Activated CD8-positive, alpha-beta memory T cell treated with anti-CD3 and anti-CD28 coated beads, Interleukin-2, amount 50 U/mL, for 1 hour (primary cell): ENCODE data around the gene SERPINB12.

Experiments
- DNase-seq: peaks from one replicate; pipeline ENCODE4 v3.0.0-alpha.2; 2020; ENCODE audit errors: extremely low read depth

Gene SERPINB12

DNA sequence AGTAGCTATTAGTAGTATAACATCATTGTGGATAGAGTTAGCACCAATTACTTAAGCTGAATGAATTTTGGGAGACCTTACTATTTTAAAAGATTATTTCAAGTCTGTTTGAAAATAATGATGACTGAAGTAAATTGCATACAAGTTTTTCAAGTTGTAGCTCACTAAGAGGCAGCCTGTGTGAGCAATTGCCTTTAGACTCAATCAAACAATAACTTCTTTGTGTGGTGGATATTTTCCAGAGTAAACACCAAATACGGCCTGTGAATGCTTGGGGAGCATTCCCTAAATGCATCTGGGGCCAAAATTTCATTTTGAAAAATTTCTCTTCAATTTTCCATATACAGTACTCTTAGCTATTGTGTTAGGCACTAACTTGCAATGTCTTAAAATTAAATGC is 7.9 kb downstream of the SERPINB12 start:
- DNase-seq = no peak

DNA sequence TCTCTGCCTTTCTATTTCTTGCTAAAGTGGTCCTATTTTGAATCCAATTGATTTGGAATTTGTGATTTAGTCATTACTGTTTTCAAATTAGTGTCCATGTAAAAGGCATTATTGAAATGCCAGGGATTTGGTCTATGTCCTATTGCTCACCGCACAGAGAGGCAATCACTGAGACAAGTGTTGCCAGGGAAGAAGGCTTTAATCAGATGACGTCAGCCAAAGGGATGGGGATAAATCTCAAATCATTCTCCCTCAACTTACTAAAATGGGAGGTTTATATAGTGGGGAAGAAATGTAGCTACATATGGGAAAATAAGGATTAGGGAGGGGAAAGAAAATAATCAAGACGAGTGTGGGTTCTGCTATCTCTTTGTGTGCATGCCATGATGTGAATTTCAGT is 9.6 kb downstream of the SERPINB12 start:
- DNase-seq = no peak

DNA sequence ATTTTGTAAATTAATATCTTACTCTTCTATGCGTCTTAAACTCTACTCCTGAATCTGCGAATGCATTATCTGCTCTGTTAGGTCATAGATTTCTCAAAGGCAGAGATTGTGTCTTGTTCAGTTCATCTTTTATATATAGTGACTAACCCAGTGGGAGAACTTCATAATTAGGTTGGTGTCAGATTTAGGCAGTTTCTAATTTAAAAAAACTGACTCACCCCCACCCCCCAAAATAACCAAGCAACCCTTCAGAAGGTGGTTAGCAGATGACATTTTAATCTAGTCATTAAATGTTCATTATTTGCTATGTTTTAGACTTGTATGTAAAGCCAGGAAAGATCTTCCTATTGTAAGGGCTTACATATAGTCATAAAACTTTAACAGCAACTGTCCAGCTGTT is 10.4 kb downstream of the SERPINB12 start:
- DNase-seq = no peak

DNA sequence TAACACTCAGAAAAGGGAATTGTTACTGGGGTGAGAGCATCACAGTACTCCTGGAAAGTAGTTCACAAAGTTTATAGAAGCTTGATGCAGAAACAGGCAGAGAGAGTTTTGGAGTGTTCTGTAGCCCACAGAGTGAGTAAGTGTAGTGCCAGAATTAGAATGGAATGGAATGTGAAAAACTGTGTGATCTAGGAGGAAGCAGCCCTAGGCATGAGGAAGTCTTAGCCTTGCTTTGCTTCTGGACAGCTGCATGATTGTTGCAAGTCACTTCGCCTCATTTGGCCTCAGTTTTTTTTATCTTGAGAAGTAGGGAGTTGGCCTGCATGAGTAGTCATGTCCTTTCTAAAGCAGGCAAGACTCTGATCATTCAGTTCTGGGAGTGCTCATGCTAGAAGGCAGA is 10.9 kb downstream of the SERPINB12 start:
- DNase-seq = no peak

DNA sequence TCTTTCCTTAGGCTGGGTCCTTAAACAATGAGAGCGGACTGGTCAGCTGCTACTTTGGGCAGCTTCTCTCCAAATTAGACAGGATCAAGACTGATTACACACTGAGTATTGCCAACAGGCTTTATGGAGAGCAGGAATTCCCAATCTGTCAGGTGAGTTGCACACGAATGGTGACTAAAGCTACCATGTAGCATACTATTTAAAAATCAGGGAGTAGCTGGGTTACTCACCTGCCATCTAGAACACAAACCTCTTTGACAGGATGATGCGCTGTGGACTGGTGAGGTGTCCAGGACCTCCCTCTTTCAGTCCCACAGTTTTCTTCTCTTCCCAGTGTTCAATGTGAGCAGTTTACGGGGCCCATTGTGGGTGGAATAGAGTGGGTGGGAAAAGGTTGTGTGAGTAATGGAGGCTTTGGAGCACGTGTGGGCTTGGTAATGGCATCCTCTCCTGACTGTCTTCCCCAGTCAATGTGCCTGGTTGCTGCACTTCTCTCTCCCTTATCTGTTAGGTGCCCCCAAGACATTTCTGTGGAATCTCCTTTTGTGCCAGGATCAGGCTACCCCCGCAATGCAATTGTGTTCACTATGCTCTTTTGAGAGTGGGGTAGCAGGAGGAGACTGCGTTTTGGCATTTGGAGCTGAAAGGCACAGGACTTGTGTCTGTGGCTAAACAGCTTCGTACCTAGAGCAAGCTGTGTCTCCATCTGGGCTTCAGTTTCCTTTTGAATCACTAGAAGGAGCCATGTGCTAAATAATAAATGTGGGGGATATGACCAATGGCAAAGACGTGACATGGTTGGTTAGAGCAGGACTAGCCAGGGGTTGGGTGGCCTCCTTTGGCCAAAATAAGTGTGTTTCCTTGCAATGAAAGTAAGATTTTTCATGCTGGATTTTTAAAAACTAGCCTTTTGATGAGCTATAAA is 17.7 kb downstream of the SERPINB12 start:
- DNase-seq = no peak

DNA sequence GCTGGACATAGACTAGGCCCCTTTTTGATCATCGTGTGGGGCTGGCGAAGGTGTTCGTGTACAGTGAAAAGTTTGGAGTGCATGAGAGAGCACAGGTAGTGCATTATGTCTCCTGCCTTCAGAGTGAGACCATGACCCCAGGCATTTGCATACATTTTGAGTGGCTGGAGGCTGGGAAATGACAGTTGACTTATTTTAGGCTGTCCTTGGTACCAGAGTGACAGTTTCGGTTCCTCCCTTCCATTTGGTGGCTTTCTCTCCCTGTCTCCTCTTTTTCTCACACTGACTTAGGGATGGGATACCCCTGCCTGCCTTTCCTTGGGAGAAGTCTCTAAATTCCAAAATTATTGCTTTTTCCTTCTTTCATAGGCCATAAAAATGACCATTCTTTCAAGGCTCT is 20.1 kb downstream of the SERPINB12 start:
- no peak for DNase-seq

DNA sequence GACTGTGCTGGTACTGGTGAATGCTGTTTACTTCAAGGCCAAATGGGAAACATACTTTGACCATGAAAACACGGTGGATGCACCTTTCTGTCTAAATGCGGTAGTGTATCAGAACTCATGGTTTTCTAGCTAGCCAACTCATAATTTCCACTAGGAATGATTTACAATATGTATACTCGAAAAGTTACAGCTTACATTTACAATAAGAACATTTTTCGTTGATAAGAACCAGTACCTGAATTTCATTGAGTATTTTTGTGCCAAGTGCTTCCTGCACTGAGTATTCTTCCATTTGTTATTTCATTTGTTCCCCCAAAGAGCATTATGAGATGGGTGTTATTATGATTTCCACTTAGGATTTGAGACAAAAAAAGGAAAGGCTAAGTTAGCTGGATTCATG is 21.9 kb downstream of the SERPINB12 start:
- DNase-seq = no peak

DNA sequence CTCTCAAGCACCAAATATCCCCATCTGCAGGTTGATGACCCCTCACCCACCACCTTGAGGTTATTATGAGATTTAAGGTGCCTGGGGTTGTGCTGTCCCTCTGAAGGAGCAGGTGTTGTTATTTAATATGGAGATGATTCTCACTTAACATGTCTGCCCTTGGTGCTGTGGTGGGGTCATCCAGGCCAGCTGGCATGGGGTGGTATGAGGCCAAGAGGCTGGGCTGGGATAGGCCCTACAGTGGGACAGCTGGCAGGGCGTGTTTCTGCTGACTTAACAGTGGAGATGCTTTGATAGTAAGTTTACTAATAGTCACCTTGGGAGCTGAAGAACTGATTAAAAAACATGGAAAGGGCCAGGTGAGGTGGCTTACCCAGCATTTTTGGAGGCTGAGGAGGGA is 22.4 kb downstream of the SERPINB12 start:
- DNase-seq = no peak

DNA sequence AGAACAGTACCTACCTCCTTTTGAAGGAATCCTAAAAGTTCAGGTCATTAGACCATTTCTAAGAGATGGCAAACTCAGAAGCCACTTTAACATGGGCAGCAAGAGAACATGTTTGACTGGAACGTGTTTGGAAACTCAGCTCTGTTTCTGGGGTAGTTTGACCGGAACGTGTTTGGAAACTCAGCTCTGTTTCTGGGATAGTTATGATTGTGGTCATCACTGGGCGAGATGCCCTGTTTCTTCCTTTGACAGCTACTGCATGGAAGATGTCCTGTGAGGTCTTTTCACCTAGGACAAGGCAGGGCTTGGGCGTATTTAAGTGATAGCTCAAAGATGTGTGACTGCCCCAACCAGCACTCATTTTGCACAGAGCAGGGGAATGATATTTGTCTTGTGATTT is 25.1 kb downstream of the SERPINB12 start:
- no peak for DNase-seq

DNA sequence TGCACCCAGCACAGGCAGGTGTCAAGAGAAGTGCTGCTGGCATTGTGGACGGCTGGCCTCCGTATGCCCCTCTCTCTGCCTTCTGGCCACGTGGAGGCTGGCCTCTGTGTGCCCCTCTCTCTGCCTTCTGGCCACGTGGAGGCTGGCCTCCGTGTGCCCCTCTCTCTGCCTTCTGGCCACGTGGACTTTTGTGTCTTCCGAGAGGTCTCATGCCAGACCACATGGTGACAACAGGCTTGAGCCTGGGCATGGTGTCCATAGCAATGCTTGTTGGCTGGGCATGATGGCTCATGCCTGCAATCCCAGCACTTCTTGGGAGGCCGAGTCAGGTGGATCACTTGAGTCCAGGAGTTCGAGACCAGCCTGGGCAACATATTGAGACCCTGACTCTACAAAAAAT is 25.7 kb downstream of the SERPINB12 start:
- DNase-seq = no peak

DNA sequence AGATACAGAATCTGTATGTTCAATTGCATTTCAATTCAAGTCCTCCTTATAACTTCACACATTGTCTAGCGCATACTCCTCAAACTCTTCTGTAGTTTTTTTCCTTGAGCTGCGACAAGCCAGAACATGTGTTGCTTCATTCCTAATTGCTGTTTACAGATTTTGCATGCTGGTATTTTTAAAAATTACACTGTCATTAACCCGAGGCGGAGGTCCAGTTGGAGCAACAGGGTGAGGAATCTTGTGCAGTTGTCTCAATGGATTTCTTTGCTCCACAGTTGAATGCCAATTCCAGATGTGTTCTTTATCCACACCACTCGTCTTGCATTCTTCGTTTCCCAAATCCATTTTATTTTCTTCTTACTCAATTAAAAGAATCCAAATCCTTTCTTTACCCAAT is 28.6 kb downstream of the SERPINB12 start:
- no peak for DNase-seq

DNA sequence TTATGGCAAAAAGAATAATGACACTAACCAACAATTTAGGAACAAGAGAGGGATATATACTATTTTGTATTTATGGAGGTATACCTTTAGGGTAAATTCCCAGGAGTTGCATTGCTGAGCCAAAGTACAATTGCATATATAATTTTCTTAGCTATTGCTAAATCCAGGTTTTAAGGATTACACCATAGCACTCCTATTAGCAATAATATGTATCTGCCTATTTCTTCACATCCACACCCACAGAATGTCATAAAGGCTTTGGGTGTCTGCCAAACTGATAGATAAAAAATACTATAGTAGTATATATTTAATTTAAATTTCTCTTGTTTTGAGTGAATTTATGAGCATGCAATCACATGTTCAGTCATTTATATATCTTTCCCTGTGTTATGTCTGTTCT is 33.5 kb downstream of the SERPINB12 start:
- DNase-seq = no peak

DNA sequence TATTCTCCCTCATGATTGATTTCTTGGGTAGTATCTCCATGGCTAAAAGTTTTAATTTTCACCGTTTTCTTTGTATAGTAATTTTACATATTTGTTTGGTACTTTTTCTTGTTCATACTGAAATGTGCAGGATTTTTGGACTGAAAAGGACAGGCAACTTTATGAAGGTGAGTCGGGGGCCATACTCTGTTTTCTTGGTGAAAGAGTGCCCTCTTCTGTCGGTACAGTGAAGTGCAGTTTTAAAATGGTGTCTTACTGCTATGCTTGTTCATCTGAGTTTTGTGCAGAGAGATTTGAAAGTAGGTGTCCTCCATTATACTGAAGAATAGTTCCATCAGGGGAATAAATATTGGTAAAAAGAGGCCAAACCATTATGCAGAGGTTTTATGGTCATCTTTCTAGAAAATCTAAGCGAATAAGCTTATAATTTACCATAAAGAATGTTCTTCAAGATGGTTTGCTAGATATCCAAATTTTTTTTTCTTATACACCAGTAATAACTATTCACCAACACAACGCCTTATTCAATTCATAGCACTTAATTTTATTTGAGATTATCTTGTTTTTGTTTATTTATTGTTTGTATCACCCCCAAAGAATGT is 36.3 kb downstream of the SERPINB12 start:
- no peak for DNase-seq

DNA sequence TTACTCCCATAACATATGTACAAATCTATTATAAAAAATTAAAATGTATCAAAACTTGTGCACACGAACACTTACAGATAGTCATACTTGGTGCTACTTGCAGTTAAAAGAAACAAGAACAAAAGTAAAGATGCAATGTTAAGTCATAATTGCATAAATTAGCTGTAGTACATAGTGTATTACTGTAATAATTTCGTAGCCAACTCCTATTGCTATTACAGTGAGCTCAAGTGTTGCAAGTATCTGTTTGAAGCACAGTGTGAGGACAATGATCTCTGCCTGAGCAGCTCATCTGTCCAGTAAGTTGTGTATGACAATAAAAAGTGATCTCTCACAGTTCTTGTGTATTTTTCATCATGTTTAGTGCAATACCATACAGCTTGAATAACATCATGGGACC is 37.4 kb downstream of the SERPINB12 start:
- DNase-seq = no peak

DNA sequence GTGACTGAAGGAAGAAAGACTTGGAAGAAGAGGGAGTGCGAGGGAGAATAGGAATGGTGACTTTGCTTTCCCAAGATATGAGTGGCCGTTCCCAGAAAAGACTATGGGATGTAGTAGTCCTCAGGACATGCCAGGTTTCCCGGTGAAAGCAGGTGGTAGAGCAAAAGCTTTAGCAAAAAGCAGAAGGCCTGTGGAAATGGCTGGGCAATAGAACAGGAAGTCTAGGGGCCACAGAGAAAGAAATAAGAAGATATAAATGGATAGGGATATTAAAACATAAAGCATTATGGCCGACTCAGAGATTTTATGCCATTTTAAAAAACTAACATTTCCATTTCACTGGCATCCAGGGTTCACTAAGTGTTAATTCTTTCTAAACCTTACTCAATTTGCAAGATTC is 43.8 kb downstream of the SERPINB12 start:
- no peak for DNase-seq

DNA sequence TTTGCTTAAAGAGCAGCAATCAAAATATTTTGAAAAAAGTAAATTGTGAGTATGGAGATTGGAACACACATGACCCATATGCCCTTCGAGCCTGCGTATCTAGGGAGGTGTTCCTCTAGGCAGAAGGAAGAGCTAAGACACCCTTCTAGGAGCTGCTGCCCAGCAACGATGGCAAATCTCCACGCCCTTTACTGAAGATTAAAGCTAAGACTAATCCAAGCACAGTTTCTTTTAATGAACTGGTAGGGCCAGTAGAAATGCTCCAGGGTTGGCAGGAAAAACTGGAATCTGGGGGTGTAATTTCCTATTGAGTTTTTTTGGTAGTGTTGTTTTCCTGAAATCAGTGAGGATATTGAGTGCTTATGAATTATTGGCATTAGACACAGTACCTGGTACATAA is 44.3 kb downstream of the SERPINB12 start:
- DNase-seq = no peak

DNA sequence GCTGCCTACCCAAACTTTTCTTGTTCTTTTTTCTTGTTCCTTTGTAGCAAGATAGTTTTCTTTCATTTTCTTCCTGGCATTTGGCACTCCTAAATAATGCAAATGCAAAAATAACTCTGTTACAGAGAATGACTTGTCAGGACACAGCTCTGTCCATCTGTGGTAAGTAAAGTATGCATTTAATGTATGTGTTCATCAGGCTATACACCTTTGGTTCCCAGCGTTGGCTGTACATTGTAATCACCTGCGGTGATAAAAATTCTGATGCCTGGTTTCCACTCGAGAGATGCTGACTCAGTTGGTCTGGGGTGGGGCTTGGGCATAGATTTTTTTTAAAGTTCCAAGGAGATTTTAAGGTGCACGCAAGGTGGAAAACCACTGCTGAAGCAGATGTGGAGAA is 44.8 kb downstream of the SERPINB12 start, which contains the start of gene SERPINB13:
SERPINB13 (plus strand) TSS at position 378 of the 400 bp plus-strand sequence. CDS start 1,325 bp downstream, outside the sequence.
- DNase-seq = no peak

DNA sequence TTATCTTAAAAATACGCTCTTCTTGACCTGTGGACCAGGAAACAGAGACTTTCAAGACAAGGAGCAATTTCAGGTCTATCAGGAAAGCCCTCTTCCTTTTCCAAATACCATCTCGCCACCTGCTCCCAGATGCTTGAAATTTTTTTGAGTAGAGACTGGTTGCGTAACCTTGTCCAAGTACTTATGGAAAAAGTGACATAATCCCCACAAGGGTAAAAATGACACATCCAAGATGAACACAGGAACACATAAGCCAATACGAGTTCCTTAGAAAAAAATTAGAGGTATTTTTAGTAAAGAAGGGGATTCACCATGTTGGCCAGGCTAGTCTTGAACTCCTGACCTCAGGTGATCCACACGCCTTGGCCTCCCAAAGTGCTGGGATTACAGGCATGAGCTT is 46.7 kb downstream of the SERPINB12 start:
- DNase-seq = no peak

DNA sequence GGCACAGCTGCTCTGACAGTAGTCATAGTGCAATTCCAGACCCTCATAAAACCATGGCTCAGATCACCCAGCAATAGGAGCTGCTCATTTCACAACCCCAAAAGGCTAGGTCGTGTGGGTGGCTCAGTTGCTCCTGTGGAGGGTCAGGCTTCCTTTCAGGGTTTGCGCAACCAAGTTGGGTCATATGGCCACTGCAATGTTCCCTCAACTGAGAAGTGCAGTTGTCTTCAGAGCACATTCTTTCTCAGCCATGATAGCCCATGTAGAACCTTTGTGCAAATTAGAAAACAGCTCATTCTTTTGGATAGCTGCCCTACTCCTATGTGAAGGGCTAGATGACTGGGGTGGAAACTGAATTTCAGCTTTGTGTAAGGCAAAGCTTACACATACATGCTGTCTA is 48.2 kb downstream of the SERPINB12 start:
- no peak for DNase-seq

DNA sequence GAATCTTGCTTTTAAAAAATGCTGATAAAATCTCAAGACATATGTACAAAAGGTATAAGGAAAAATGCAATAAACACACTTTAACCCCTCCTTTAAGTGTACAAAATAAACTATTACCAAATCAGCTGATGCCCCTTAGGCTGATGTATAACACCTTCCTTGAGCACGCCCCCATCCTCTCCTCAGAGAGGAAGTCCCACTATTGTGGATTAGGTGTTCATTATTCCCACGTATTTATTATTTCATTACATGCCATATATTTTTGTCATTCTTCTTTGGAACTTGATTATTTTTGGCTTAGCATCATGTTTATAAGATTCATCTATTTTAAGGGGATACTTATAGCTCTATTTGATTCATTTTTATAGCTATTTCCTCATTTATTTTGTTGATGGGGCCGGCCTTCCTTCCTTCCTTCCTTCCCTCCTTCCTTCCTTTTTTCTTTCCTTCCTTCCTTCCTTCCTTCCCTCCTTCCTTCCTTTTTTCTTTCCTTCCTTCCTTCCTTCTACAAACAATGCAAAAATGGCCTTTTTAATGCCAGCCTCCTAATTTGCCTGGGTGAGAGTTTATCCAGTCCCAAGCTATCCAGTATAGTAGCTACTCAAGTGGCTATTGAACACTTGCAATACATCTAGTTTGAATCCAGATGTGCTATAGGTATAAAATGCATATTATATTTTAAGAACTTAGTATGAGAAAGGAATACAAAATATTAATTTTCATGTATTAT is 49.0 kb downstream of the SERPINB12 start:
- DNase-seq = no peak

DNA sequence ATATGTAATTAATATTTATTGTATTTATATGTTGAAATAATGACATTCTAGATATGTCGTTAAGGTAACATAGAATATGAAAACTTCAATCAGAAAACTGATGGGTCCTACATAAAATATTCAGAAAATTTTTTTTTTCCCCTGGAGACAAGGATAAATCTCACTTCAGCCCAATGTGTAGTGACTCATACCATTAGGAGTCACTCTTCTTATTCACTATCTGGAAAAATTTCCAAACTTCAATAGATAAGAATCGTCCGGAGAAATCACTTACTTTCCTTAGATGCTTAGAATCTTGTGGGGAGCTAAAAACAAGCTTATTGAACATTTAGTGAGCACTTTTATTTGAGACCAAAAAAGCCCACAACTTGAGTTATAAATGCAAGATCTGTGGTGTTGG is 49.6 kb downstream of the SERPINB12 start:
- no peak for DNase-seq

DNA sequence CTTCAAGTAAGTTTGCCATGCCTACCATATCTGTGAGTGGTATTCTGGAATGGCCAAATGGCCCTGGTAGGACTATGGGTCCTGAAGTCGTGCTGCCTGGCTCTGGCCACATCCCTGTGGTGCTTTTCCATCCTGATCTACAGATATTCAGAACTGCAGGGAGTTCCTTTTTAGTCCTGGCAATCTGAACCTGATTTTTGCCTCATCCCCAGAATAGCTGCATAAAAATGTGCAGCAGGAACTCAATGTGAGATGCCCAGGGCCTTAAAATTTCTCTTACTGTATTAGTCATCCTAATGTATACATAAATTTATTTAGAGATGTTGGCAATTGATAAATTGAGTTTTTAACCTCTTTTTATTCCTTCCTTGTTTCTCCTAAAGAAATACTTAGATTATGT is 50.3 kb downstream of the SERPINB12 start:
- no peak for DNase-seq

DNA sequence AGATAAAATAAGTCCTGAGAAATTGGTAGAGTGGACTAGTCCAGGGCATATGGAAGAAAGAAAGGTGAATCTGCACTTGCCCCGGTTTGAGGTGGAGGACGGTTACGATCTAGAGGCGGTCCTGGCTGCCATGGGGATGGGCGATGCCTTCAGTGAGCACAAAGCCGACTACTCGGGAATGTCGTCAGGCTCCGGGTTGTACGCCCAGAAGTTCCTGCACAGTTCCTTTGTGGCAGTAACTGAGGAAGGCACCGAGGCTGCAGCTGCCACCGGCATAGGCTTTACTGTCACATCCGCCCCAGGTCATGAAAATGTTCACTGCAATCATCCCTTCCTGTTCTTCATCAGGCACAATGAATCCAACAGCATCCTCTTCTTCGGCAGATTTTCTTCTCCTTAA is 54.8 kb downstream of the SERPINB12 start:
- DNase-seq = no peak
